Limb (tissue), 2 donors: Measurements from ENCODE around the gene ZNF266.
A peak's percentile ranks its signal among the peaks of the same experiment; 100 is the strongest.

Experiments
- DNase-seq, 2 donors: peaks; one replicate each; pipeline ENCODE4 v3.0.0-alpha.2; 2016; ENCODE audit errors: extremely low spot score in 2 of 2

Gene ZNF266

DNA sequence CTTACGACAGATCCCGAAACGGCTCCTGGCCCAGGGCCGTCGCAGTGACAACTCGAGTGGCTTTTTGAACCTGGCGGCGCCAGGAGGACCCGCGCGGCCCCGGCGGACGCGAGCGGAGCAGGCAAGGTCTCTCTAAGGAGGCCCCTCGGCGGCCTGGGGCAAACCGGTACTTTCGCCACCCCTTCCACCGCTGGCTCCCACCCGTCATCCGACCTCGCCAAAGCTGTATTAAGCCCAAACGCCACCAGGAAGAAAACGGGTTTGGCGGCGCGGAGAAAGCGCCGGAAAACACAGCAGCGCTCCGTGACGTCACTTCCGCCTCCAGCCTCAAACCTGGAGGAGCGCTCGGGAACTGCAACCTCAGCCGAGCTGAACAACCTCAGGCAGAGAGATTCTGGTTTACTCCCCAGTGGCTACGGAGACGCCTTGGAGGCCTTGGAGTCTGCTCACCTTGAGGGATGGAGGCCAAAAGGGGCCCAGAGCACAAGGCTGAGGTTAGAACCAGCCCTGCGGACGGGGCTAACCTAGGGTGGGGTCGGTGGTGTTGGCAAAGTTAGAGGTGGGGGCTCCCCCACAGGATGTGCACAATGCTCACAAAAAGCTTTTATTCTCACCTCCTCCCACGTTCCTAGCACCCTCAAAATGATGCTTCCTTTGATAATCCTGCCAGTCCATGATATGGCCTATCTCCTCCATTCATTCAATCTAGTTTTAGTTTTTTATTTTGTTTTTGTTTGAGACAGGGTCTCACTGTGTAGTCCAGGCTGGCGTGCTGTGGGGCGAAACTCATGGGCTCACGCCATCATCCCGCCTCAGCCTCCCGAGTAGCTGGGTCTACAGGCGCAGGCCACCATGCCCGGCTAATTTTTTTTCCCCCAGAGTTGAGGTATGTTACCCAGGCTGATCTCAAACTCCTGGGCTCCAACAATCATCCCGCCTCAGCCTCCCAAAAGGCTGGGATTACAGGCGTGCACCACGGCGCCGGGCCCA is at the start of gene ZNF266:
ZNF266 (minus strand) TSS at position 295 of the 990 bp plus-strand sequence. CDS start 15,484 bp downstream, outside the sequence.
- DNase-seq = peak; percentile 89 to 94

DNA sequence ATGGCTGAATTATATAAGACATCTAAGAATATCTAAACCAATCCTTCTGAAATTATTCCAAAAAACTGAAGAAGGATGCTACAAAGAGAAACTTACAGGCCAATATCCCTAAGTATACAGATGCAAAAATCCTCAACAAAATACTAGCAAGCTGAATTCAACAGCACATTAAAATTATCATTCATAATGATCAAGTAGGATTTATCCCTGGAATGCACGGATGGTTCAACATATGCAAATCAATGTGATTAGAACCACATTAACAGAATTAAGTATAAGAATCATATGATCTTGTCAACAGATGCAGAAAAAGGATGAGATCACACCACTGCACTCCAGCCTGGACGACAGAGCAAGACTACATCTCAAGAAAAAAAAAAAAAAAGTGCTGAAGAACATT is 49.8 kb upstream of the ZNF266 start:
- DNase-seq = no peak

GRCh38 chr19:9474975-9475374 is 39.6 kb upstream of the ZNF266 start:
- no peak for DNase-seq

- DNase-seq = no peak
Measured at GRCh38 chr19:9467161-9467560, 31.8 kb upstream of the ZNF266 start.

GRCh38 chr19:9461938-9462337 is 26.6 kb upstream of the ZNF266 start:
- no peak for DNase-seq

DNA sequence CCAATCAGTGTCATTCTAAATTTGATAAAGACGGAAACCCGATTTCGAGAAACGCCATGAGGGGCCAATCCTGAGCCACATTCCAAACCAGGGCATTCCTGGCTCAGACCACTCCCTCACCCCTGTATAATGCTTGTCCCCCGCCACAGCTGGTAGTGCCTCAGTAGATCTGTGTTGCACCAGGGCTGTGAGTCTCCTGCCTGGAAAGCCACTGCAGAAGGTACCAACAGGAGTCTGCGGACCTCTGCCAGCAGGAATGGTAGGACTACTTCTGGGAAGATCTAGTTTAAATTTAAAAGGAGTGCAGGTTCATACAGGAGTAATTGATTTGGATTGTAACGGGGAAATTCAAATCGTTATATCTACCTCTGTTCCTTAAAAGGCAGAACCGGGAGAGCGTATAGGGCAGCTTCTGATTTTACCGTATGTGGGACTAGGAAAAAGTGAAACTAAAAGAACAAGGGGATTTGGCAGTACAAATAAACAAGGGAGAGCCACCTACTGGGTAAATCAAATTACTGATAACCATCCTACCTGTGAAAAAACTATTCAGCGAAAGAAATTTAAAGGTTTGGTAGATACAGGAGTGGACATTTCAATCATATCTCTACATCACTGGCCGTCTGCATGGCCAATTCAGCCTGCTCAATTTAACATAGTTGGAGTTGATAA is 20.8 kb upstream of the ZNF266 start:
- DNase-seq = no peak

- DNase-seq = no peak
Measured at GRCh38 chr19:9453953-9454352, 18.6 kb upstream of the ZNF266 start.

GRCh38 chr19:9445037-9445436 is 9.7 kb upstream of the ZNF266 start:
- DNase-seq = no peak

GRCh38 chr19:9436358-9436757 is 985 bp upstream of the ZNF266 start:
- no peak for DNase-seq

GRCh38 chr19:9431475-9431874 is 3.9 kb downstream of the ZNF266 start:
- DNase-seq = peak in 1 of 2 donors; percentile 42

DNA sequence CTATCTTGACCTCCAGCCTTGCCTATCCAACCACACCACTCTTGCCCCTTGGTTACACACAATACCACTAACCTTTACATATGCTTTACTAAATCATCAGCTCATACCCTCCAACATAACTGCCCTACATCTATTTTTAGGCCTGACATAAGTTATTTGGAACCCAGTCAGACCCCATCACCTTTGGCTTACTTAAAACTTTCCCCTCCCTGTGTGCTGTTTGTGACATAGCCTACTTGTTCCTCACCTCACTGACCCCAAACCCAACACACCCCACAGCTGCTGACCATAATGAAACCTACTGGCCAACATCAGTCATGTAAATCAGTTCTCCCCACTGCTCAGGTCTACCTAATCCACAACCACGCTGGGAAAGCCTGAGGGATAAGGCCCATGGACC is 4.9 kb downstream of the ZNF266 start:
- DNase-seq = no peak

DNA sequence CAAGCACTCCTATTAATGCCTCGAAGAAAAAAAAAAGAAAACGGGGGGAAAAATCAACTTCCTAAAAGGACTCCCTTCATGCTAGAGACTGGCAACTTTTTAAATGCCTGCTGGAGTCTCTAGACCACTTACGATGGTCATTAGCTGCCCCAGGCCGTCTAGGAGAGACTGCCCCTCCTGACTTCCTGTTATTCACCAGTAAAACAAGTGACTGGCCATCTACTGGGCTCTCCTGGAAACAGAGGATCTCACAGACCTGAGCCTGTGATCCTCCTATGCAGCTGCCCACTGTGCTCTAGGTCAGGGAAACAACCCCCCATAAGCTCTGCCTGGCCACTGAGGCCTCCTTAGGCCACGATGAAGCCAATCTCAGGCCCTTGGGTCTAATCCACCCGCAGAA is 7.4 kb downstream of the ZNF266 start:
- DNase-seq = no peak

DNA sequence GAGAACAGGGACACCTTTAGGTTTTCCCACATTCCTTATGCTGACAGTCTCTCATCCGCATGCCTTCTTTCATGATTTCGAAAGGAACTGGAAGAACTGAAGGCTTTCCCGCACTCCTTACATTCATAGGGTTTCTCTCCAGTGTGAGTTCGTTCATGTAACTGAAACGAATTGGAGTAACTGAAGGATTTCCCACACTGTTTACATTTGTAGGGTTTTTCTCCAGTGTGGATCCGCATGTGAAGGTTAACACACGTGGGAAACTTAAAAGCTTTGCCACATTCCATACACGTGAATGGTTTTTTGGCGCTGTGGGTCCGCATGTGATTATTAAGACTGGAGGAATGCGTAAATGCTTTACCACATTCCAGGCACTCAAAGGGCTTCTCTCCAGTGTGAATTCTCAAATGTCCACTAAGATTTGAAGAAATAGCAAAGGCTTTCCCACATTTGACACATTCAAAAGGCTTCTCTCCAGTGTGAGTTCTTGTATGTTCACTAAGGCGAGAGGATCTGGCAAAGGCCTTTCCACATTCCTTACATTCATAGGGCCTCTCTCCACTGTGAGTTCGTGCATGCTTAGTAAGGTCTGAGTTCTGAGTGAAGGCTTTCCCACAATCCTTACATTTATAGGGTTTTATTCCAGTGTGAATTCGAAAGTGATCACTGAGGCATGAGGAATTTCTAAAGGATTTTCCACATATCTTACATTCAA is 22.0 kb downstream of the ZNF266 start:
- DNase-seq = no peak

- DNase-seq = no peak
Measured at GRCh38 chr19:9407827-9408226, 27.5 kb downstream of the ZNF266 start.

GRCh38 chr19:9406798-9407352 is 28.5 kb downstream of the ZNF266 start:
- DNase-seq = peak; percentile 71 to 86

DNA sequence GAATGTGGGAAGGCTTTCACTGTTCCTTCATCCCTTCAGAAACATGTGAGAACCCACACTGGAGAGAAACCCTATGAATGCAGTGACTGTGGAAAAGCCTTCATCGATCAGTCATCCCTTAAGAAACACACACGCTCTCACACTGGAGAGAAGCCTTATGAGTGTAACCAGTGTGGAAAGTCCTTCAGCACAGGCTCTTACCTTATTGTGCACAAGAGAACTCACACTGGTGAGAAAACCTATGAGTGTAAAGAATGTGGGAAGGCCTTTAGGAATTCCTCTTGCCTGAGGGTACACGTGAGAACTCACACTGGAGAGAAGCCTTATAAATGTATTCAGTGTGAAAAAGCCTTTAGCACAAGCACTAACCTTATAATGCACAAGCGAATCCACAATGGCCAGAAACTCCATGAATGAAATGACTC is 54.0 kb downstream of the ZNF266 start:
- no peak for DNase-seq

DNA sequence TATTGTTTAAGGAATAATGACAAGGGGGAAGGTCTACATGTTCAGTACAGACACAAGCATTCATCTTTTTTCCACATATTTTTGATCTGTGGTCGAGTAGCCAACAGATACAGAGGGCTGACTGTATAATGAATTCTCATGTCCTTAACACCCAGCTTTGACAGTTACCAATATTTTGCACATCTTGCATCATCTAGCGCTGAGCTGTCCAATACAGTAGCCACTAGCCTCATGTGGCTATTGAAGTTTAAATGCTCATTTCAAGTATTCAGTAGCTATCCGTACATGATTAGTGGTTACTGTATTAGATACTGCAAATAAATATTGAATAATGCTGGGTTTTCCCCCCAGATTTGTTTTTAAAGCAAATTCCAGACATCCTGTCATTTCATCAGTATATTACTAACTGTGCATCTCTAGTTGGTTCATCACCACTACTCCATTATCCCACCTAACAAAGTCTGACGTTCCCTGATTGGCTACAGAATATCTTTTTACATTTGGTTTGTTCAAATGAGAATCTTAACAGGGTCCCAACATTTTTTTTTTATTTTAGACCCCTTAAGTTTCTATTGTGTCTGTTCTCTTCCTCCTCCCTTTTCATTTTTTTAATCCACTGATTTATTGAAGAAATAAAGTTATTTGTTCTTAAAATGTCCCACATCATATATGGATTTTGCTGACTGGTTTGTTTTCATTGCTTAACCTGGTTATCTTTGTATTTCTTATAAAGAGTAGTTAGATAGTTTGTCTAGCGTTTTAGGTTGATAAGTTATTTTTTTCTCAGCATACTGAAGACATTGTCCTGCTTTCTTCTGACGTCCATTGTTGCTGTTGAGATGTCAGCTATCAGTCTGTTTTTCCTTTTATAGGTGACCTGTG is 64.4 kb downstream of the ZNF266 start:
- no peak for DNase-seq

GRCh38 chr19:9362905-9363304 is 72.5 kb downstream of the ZNF266 start, which contains the start of gene ZNF177:
Gene ZNF177, plus strand, starts transcription at chr19:9363013. Its CDS starts 15,299 bp downstream, at chr19:9378312.
- peak; percentile 54 to 73 for DNase-seq
